T follicular helper cell (primary cell): ENCODE data around the gene ARHGEF10L.

Source experiments
- DNase-seq: peaks from one replicate; pipeline ENCODE4 v3.0.0-alpha.2; 2020; ENCODE audit warnings: low read depth

Gene ARHGEF10L

DNA sequence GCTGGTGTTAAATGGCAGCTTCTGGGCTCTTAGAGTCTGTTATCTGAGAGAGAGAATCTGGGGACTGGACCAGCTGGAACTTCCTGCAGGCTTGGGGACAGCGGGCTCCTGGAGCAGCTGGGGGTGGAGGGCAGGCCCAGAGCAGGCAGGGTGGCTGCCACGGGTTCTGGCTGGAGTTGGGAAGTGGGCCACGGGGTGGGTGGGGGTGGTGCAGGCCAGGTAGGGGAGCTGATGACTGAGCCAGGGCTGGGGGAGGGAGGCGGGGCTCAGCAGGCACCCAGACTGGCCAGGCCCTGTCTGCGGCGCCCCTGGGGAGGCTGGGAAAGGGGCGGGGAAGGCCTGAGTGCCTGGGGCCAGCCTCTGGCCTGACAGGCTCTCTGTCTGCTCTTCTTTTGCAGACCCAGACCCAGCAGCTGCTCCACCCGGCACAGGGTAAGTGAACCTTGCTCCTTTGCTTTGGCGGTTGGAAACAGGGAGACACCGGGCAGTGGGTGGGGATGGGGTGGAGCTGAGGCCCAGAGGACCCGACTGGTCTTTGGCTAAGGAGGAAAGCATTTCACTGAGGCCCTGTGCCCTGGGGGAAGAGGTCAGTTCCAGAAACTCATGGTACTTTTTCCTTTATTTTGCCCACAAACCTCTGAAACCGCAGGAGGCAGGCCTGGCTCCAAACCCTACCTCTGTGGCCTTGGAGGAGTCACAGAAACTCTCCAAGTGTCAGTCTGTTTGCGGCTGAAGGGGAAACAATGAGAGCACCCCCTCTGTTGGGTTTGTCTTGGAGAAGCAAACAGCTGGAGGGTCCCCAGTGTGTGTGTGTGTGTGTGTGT is 48.8 kb downstream of the ARHGEF10L start:
- DNase-seq = no peak

DNA sequence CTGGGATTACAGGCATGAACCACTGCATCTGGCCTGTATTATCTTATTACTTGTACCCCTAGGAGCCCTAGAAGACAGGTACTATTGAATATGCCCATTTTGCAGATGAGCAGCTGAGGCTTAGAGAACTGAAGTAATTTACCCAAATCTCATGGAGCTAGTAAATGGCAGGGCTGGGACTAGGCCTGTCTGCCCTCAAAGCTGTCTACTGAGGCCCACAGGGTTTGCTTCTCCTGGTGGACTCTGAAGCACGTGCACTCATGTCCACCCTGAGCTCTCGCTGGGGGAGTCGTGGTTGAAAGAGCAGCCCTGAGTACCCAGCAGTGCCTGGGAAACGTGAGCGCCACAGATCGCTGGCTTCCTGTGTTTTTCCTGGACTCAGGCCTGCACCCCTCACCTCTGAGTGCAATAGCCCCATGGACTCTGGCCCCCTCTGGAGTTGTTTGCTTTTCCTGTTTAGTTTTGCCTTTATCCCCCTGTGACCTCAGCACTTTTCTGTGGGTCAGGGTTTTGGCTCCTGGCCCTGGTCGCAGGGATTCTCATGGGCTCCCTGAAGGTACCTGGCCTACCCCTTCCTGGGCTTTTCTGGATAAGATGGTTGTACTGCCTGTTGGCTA is 52.4 kb downstream of the ARHGEF10L start:
- DNase-seq = no peak

DNA sequence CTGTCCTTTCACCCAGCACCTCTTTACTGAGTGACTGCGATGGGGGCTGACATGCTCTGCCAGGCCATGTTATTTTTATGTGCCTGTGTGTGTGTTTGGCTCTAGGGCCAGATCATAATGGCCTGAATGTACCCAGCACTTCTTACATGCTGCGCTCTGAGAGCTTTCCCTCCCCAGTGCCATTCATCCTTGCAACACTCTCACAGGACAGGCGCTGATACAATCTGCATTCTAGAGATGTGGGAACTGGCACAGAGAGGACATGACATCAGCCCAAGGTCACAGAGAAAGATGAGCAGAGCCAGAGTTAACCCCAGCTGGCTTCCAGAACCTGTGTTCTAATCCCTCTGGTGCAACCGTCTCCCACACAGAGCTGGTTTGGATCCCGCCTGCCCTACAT is 54.5 kb downstream of the ARHGEF10L start:
- DNase-seq = no peak

DNA sequence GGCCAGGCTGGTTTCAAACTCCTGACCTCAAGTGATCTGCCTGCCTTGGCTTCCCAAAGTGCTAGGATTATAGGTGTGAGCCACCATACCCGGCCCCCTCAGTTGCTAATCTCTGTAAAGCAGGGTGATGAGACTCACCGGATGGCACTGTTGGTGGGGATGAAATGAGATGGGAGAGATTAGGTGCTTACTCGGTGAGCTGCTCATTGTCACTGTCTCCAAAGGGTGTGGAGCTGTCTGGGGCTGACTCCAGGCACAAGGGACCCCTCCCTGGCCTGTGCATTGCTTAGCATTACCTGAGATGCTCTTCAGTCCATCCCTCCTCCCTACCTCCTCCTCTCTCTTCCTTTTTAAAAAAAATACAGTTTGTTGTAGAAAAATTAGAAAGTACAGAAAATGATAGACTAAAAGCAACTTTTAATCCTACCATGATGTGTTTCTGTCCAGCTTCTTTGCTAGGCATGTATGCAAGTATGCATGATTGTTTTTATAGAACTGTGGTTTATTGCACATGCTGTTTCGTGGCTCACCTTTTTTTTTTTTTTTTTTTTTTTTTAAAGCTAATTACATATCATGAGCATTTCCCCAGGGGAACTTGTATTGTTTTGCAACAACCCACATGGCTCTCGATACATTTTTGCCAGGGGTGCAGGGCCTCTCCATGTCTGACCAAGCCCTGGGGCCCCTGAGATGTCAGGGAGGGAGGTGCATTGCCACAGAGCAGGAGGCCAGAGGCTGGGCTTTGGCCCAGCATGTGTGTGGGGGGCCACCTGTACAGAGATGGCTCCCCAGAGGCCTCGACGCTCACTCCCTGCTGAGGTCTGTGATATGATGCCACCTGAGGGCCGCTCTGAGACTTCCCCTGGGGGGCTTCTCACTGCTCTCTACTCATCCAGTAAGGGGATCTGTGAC is 55.4 kb downstream of the ARHGEF10L start:
- DNase-seq = no peak

DNA sequence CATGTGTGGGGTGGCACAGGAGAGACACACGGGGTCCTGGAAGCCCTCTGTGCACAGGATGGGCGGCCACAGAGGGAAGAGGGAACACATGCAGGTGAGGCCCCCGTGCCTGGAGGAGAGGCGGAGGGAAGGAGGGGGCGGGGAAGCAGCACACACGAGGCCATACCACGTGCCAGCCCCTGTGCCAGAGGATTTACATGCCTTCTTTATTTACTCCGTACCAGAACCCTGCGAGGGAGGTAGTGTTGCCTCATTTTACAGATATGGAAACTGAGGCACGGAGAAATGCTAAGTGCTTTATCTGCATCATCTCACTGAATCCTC is 56.1 kb downstream of the ARHGEF10L start:
- DNase-seq = no peak

DNA sequence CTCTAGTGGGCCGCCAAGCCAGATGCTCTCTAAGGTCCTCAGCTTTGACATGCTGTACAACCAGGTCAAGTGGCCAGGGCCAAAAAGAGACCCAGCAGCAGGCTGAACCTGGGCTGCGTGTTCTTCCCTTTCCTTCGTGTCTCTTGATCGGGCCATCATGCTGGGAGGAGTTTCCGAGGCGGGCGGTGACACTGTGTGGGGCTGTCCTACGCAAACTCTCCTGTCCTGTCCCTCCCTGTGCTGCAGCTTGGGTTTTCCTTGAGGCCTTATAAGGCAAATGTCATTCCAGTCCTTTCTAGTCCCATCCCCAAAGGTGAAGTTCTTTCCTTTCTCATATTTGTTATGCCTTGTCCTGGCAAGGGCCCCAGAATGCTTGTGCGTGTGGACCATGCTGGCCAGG is 56.7 kb downstream of the ARHGEF10L start:
- DNase-seq = no peak

DNA sequence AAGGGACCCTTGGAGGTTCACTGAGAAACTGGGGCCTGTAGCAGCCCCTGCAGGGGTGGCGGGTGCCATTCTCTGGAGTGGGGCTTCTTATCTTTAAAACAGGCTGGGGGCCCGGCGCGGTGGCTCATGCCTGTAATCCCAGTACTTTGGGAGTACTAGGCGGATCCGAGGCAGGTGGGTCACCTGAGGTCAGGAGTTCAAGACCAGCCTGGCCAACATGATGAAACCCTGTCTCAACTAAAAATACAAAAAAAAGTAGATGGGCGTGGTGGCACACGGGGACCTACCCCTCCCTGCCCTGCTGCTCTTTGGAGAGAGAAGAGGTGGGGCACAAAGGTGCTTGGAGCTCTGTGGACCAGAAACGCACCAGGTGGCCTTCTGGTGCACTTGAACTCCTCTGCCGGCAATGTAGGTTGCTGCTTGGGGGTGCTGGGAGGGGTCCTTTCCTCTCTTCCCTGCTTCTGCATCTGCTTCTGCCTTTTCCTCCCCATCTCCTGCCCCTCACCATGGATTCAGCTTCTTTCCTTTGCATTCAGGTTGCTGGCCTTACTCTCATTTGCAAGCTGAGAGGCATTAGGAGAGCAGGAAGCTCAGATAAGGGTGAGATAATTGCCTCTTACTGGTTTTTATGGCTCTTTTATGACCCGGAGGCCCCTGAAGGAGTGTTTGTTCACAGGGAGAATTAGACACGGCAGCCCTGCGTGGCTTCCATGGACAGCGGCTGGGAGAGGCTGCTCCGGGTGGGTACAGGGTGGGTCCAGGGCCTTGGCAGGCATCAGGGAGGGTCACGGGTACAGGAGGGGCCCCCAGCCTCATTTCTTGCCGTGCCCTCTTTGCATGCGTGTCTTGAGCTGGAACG is 57.4 kb downstream of the ARHGEF10L start:
- no peak for DNase-seq

DNA sequence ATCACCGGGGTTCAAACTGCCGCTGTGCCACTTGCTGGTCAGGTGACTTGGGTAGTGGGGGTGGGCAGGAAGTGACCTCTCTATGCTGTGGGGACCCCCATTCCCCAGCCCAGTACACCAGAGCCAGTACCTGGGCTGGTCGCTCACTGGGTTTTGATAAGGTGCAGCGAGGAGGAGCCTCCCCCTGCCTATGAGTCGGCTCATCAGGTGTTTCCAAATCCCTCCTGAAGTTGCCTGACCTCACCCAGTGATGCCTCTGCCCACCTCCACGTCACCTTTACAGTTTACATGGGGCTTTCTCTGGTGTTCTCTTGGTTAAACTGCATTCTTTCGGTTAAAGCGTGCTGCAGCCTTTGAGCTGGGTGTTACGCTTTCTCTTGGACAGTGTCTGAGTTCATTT is 58.2 kb downstream of the ARHGEF10L start:
- no peak for DNase-seq

DNA sequence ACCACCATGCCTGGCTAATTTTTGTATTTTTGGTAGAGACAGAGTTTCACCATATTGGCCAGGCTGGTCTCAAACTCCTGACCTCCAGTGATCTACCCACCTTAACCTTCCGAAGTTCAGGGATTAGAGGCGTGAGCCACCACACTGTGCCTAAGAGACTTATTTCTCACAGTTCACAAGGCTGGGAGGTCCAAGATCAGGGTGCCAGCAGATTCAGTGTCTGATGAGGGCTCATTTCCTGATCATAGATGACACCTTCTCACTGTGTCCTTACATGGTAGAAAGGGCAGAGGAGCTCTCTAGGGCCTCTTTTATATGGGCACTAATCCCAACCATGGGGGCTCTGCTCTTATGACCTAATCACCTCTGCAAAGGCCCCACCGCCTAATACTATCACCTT is 58.8 kb downstream of the ARHGEF10L start:
- DNase-seq = no peak

DNA sequence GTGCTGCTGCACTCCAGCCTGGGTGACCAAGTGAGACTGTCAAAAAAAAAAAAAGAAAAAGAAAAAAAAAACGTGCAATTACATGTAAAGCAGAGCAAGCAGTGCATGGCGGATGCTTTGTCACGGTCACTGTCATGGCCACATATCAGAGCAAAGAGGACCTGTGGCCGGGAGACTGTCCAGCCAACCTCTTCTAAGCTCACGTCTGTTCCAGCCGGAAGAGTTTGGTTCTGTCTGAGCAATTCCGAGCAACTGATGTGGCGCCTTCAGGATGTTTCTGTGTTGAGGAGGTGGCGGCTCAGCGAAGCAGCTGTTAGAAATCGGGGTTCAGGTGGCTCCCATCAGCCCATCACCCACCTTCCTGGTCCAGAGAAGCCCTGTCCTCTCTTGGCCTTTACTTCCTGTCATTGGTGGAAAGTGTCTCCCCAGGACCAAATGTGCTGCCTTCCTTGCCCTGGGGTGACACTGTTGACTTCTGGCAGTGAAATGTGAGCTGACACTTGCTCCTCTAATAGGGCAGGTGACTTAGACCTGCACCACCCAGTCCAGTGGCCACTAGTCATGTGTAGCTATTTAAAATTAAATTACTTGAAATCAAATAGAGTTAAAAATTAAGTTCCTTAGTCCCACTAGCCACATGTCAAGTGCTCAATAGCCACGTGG is 59.9 kb downstream of the ARHGEF10L start:
- no peak for DNase-seq

DNA sequence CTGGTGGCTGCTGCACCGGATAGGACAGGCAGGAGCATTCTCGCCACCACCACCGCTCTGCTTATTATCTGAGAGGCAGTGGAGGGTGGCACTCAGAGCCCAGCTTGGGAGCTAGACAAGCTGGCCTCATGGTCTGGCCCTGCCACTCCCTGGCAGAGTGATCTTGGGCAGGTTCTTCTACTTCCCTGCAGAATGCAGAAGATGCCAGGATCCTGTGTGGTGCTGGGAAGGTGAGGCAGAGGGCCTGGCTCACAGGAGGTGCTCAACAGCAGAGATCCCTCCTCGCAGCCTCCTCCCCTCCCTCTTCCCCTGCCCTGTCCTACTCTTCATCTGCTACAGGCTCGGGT is 60.4 kb downstream of the ARHGEF10L start:
- DNase-seq = no peak

DNA sequence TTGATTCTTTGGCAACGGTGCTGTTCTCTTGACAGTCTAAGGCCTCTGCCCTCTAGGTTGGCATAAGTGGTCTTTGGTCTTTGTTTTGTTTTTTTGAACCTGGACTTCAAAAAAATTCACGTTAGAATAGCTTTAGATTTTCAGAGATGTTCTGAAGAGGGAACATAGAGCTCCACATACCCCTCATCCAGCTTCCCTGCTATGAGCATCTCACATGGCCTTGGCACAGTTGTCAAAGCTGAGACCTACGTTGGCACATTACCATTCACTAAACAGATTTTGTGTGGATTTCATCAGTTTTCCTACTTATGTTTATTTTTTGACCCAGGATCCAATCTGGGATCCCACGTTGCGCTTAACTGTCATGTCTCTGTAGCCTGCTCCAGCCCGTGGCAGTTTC is 60.8 kb downstream of the ARHGEF10L start:
- DNase-seq = no peak

DNA sequence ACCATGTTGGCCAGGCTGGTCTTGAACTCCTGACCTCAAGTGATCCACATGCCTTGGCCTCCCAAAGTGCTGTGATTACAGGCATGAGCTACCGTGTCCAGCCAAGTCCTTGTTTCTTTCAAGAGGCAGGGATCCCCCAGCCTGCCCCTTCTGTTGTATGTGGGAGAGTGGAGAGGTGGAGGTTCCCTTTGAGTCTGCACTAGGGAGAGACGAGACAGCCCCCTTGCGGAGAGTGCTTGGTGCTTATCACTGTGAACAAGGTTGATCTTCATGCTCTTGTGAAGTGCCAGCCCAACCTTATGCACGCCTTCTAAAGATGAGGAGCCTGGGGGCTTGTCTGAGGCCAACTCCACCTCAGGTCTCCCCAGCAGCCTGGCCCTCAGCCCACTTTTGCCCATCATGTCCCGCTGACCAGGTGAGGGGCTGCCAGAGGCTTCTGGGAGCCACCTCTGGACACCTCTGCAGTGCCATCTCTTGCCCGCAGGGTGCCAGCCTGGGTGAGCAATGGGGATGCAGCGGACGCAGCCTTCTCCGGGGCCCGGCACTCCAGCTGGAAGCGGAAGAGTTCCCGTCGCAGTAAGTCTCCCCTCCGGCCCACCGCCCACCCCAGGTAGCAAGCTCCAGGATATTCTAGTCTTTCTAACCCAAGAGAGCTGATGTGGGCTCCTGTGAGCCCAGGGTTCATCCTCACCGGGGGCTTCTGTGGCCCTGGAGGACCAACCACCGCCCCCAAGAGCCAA is 62.3 kb downstream of the ARHGEF10L start:
- no peak for DNase-seq

DNA sequence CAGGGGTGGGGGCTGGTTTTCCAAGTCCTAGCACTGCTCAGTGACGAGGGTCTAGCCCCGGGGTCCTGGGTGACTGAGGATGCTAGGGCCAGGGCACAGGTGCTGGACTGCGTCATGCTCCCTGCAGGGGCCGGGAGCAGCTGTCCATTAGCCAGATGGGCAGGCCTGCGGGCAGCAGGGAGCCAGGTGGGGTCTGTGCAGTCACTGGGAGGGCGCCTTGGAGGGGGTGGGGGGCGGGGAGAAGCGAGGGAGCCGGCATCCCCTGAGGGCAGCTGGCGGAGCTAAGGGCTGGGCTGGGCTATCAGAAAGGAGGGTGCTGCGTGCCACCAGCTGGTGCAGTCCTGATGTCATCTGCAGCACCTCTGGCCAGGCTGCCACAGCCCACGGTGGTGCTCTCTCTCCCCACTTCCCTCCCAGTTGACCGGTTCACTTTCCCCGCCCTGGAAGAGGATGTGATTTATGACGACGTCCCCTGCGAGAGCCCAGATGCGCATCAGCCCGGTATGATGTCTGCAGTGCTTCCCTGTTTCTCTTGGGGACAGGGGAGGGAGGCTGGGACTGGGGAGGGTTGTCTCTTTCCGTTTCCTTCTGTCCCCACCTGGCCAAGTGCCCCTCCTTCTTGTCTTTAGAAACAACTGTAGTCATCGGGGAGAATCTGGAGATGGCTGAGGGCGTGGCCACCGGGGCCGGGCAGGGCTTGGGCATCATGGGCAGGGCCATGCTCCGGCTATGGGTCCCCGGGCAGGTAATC is 63.8 kb downstream of the ARHGEF10L start:
- DNase-seq = no peak

DNA sequence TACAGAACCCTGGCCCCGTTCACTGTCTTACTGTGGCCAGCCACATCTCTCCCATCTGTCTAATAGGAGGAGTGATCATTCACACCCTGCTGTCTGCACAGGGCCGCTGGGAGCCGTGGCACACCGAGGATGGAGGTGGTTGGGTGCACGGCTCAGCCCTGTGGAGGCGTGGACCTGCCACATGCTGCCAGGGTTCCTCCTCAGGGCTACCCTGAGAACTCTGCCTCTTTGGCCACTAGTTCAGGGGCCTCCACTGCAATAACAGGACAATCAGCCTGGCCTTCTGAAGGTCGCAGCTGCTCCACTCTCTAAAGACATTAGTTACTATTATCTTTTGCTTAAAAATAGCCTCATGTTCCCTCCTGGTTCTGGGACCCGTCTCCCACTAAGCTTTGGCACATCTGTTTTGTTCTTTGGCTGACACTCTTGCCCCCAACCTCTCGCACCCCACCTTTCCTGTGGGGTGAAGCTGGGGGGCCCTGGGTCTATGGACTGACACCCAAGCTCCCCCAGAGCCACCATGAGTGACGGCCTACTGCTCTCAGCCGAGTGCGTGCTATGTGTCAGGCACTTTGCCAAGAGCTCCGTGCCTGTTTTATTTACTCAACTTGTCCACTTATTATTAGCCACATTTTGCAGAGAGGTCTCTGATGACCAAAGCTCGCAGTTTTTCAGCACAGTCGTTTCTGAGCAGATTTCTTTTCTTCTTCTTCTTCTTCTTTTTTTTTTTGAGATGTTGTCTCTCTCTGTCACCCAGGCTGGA is 66.3 kb downstream of the ARHGEF10L start:
- DNase-seq = no peak

DNA sequence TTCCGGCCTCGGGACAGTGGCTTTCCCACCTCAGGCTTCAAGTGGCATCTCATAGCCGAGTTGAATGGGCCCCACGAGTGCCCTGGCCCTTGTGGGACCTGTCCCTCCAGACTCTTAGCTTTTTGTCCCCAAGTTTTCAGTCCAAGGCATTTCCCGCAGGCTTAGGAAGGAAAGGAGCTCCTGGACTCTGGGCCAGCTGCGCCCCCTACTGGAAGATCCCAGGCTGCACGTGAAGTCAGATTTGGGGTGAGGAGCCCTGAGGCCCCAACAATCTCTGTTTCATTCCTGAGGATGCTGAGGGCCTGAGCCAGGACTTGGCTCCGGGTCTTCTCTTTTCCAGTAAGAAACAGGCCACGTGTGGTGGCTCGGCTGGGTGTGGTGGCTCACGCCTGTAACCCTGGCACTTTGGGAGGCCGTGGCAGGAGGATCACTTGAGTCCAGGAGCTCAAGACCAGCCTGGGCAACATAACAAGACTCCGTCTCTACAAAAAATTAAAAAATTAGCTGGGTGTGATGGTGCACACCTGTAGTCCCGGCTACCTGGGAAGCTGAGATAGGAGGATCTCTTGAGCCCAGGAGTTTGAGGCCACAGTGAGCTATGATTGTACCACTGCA is 67.4 kb downstream of the ARHGEF10L start:
- peak; percentile 3 for DNase-seq

DNA sequence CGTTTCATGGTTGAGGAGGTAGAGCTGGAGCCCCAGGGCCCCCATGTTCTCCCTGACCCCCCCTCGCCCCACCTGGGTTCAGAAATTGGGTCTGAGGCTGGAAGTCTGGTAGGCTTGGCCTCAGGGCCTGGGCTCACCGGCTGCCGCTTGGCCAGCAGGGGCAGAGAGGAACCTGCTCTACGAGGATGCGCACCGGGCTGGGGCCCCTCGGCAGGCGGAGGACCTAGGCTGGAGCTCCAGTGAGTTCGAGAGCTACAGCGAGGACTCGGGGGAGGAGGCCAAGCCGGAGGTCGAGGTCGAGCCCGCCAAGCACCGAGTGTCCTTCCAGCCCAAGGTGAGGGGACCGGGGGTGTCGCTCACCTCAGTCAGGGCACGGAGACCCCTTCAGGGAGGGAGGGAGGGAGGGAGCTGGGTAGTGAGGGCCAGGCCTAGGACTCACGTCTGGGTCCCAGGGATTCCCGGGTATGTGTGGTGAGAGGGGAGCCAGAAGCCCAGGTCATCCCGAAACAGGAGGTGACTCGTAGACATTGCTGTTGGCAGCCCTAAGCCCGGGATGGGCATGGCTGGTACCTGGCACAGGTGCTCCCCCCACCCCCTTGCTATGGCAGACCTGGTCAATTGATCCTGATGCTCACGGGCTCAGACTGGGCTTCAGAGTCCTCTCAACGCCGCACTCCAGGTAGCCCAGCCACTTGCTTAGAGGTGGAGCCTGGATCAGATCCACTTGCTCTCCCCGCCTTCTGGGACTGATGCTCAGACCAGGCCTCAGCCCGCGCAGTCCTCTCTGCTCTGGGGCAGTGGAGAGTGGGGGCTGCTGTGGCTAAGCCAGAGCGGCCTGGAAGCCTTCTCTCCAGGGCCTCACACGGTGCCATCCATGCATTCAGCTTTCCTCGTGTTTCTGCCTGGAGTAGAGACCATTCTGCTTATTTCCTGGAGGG is 68.4 kb downstream of the ARHGEF10L start:
- DNase-seq = no peak

DNA sequence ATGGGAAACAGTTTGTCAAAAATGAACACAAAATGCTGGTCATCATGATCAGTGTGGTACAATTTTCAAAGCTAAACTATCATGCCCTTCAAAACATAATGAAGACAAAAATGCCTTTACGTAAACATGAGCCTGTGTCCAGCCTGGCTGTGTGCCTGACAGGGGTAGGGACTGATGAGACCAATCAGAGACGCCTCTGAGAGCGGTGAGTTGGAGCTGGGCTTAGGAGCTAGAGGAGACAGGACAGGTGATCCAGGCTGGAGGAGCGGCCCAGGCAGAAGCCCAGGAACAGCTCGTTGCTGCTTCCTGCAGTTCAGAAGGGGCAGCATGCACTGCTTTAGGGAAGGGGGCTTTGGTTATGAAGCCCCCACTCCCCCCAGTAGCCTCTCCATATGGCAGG is 70.0 kb downstream of the ARHGEF10L start:
- DNase-seq = no peak
